ENCODE results near the gene SLC25A23.

SLC25A23 gene

DNA sequence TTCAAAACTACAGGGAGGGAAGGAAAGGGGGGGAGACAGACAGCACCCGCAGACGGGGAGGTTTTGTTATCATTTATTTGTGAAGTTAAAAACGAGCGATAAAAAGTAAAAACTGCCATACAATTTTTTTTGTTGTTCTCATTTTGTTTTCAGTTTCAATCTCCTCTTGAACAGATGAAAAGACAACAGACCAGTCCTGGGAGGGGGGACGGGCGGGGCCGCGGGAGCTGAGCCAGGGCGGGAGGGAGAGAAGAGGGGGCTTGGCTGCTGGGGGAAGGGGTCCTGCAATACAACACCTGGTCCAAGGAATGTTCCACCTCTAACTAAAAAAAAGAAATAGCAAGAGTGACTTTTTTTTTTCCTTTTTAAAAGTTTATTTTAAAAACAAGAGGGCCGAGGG, 46.3 kb downstream of the SLC25A23 start:
- H3K79me2 ChIP-seq (ENCODE audit: insufficient read depth, low read depth) = no peaks in the 10 kb centered on the region
- H4K20me1 ChIP-seq (ENCODE audit: insufficient read depth) = no peaks in the 10 kb centered on the region
- H3K36me3 ChIP-seq (ENCODE audit: insufficient read depth) = no peaks in the 10 kb centered on the region; the same call in 1 of the 2 replicates
- no peak overlapping the region for H3K9ac ChIP-seq
- no peak overlapping the region for H2AFZ ChIP-seq (ENCODE audit: low read depth)
- no peaks in the 10 kb centered on the region for H3K27me3 ChIP-seq (ENCODE audit: insufficient read depth, low read depth)
- H3K4me1 ChIP-seq (ENCODE audit: low read depth, poor library complexity, severe bottlenecking) = no peaks in the 10 kb centered on the region
- no peak overlapping the region for H3K27ac ChIP-seq
- H3K4me3 ChIP-seq (IDR thresholded peaks at IDR 0.05; ENCODE audit: insufficient read depth, low read depth, low read length) = no peak overlapping the region
- no peak overlapping the region for H3K4me2 ChIP-seq
- TF ChIP-seq, protein P1, sequence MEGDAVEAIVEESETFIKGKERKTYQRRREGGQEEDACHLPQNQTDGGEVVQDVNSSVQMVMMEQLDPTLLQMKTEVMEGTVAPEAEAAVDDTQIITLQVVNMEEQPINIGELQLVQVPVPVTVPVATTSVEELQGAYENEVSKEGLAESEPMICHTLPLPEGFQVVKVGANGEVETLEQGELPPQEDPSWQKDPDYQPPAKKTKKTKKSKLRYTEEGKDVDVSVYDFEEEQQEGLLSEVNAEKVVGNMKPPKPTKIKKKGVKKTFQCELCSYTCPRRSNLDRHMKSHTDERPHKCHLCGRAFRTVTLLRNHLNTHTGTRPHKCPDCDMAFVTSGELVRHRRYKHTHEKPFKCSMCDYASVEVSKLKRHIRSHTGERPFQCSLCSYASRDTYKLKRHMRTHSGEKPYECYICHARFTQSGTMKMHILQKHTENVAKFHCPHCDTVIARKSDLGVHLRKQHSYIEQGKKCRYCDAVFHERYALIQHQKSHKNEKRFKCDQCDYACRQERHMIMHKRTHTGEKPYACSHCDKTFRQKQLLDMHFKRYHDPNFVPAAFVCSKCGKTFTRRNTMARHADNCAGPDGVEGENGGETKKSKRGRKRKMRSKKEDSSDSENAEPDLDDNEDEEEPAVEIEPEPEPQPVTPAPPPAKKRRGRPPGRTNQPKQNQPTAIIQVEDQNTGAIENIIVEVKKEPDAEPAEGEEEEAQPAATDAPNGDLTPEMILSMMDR (conservative IDR thresholded peaks at IDR 0.05; ENCODE audit: low read depth, low read length) = no peak

DNA sequence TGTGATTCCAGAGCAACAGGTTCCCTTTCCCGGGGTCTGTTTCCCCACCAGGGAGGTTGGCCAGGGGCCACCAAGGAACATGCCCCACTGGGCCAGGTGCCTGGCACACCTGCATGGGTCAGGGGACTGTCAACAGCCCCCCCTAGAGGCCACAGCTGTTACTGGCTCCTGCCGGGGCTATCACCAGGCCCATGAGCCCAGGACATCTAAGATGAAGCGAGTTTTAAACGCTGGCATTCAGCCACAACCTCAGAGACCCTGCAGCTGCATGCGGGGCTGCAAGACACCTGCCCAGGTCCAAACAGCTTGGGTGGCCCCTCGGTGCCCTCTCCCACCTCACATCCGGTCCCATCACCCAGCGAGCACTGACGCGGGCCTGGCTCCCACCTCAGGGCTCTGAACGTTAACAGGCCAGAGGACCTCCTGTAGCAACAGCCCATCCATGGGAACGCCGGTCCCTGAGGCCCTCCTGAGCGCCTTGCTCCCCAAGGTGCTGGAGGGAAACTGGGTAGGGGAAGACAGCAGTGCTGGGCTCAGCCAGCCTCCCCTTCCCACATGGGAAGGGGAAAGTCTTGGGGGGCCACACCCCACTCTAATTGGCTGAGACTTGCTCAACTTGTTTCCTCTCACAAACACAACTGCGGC, 47.0 kb downstream of the SLC25A23 start:
- no peak overlapping the region for H3K27ac ChIP-seq
- H3K27me3 ChIP-seq (ENCODE audit: insufficient read depth, low read depth) = no peaks in the 10 kb centered on the region
- no peak overlapping the region for H3K4me3 ChIP-seq (IDR thresholded peaks at IDR 0.05; ENCODE audit: insufficient read depth, low read depth, low read length)
- H3K4me2 ChIP-seq = no peak overlapping the region
- TF ChIP-seq, protein P1 (conservative IDR thresholded peaks at IDR 0.05; ENCODE audit: low read depth, low read length) = peak; percentile 59
- H3K79me2 ChIP-seq (ENCODE audit: insufficient read depth, low read depth) = no peaks in the 10 kb centered on the region
- H3K4me1 ChIP-seq (ENCODE audit: low read depth, poor library complexity, severe bottlenecking) = no peaks in the 10 kb centered on the region
- no peak overlapping the region for H2AFZ ChIP-seq (ENCODE audit: low read depth)
- H4K20me1 ChIP-seq (ENCODE audit: insufficient read depth) = no peaks in the 10 kb centered on the region
- no peaks in the 10 kb centered on the region for H3K36me3 ChIP-seq (ENCODE audit: insufficient read depth)
- no peak overlapping the region for H3K9ac ChIP-seq

DNA sequence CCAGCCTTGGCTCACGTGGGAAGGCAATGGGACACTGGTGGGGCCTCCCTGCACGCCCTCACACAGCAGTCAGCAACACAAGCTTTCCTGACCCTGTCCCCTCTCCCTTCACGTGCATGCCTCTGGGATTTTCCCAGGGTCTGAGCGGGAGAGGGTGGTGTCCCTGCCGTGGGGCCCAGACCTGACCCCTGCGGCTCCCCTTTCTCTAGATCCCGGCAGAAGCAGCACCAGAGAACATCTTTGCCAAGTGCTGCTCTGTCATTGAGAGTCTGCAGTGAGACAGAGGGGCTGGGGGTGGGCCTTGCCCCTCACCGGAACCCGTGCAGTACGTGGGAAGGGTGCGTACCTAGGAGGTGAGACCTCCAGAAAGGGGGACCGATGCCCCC, 47.5 kb downstream of the SLC25A23 start:
- Histone ChIP-seq H3K4me3 (IDR thresholded peaks at IDR 0.05; ENCODE audit: insufficient read depth, low read depth, low read length) (no peak overlapping the region), H3K36me3 (ENCODE audit: insufficient read depth) (no peaks in the 10 kb centered on the region), H3K4me1 (ENCODE audit: low read depth, poor library complexity, severe bottlenecking) (no peaks in the 10 kb centered on the region), H4K20me1 (ENCODE audit: insufficient read depth) (no peaks in the 10 kb centered on the region), H2AFZ (ENCODE audit: low read depth) (no peak overlapping the region), H3K4me2 (no peak overlapping the region), H3K79me2 (ENCODE audit: insufficient read depth, low read depth) (no peaks in the 10 kb centered on the region), H3K27ac (no peak overlapping the region), H3K27me3 (ENCODE audit: insufficient read depth, low read depth) (no peaks in the 10 kb centered on the region), H3K9ac (no peak overlapping the region)
- TF ChIP-seq, protein P1 (conservative IDR thresholded peaks at IDR 0.05; ENCODE audit: low read depth, low read length) = no peak

DNA sequence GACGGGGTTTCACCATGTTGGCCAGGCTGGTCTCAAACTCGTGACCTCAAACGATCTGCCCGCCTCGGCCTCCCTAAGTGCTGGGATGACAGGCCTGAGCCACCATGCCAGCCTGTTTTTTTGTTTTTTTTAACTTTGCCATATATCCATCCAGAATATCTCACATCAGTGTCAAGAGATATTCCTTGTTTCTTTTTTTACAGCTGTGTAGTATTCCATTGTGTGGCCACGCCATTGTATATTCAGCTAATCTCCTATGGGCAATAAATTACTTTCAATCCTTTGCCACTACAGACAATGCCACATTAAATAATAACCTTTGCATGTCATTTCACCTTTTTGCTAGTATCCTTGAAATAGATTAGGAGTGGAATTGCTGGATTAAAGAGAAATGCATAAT, 50.2 kb downstream of the SLC25A23 start:
- TF ChIP-seq, protein P1 (conservative IDR thresholded peaks at IDR 0.05; ENCODE audit: low read depth, low read length) = no peak
- no peaks in the 10 kb centered on the region for H3K79me2 ChIP-seq (ENCODE audit: insufficient read depth, low read depth)
- no peak overlapping the region for H2AFZ ChIP-seq (ENCODE audit: low read depth)

More for the DNA sequence above, 50.2 kb downstream of the SLC25A23 start:
- H3K27ac ChIP-seq = no peak overlapping the region
- no peaks in the 10 kb centered on the region for H3K4me1 ChIP-seq (ENCODE audit: low read depth, poor library complexity, severe bottlenecking)
- H3K4me3 ChIP-seq (IDR thresholded peaks at IDR 0.05; ENCODE audit: insufficient read depth, low read depth, low read length) = no peak overlapping the region
- H3K36me3 ChIP-seq (ENCODE audit: insufficient read depth) = no peaks in the 10 kb centered on the region
- no peak overlapping the region for H3K4me2 ChIP-seq
- no peak overlapping the region for H3K9ac ChIP-seq
- no peaks in the 10 kb centered on the region for H3K27me3 ChIP-seq (ENCODE audit: insufficient read depth, low read depth)
- no peaks in the 10 kb centered on the region for H4K20me1 ChIP-seq (ENCODE audit: insufficient read depth)
